HG03442 (cell line): Measurements from ENCODE around the gene TSPAN12.
"Not testable (repeated sequence)": the region's sequence is repeated elsewhere in the genome, so short reads cannot be mapped to it uniquely, and the experiment has no call there.

Experiments
- ATAC-seq: cut with Tn5 transposase; IDR thresholded peaks from one replicate; pipeline ENCODE4 v1.9.1; 2021; ENCODE audit warnings: mild to moderate bottlenecking, moderate library complexity; ENCODE audit not compliant: unreplicated experiment

TSPAN12 gene, protein sequence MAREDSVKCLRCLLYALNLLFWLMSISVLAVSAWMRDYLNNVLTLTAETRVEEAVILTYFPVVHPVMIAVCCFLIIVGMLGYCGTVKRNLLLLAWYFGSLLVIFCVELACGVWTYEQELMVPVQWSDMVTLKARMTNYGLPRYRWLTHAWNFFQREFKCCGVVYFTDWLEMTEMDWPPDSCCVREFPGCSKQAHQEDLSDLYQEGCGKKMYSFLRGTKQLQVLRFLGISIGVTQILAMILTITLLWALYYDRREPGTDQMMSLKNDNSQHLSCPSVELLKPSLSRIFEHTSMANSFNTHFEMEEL

DNA sequence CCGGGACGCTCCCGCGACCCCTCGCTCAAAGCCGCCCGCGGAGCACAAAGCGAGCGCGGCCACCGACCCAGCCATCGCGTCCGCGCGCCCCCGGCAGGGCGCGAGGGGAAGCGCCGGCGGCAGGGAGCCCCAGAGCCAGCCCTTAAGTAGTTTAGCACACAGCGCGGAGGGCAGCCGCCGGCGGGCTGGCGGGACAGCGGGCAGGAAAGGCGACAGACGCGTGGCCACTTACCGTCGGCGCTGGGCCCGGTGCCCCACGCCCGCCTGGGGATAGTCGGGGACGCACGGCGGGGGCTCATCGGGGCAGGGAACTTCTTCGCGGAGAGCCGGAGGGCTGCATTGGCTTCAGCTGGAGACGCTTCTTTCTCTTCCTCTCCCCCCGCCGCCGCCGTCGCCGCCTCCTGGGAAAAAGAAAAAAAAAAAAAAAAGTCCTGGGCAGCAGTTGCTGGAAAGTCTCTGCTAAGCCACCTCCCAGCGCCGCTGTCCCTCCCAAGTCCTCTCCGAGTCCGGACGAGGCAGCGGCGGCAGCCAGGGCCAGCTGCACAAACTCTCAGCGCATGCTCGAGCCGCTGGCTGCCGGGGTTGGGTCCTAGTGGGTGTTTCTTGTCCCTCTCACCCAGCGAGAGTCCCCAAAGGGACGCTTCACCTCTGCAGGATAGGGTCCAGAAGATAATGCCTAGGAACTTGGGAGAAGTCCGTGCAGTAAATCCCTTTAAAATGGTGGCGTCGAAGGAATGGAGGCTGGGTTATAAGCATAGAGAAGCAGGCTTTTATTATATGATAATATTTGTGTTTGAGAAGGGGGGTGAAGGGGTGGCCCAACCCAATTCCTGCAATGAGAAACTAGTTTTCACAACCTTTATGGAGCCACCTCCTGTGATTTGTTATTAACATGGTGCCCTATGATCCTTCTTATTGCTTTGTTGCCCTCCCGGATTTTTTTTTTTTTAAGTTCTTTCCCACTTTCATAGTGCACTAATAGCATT lies at the start of gene TSPAN12:
Gene TSPAN12, minus strand, starts transcription at position 557 of the 986 bp plus-strand sequence. CDS start 1,381 bp downstream, outside the sequence.
- peak; percentile 74 for ATAC-seq

DNA sequence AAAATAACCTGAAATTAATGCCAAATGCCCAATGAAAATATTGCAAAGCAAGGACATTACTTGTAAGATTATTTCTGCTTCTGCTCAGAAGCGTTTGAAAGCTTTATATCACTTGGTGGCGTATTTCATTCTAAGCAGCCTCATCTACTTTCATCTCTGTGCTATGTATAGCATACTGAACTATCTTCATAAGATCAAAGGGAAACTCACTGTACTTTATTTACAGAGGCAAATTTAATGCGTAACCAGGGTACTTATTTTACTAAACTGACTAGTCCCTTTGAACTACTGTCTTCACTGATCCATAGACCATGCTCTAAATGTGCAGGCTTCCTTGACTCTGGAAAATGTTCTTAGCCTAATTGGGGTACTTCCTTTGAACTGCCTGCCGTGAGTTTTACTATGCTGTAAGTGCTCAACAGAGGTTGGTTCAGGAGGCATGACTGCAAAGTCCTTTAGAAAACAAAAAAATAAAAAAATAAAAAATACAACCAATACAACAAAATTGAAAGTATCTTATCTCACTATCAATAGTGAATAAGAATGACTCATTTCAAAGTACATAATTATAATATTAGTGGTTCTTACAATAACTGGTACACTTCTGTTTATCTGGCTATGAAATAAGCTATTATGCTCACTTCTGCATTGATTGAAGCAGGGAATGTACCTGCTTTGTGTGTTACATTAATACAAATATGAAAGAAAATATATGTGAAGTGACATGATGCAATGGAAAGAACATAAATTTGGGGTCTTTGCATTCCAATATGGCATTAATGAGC lies 41.0 kb upstream of the TSPAN12 start:
- ATAC-seq: no peak

DNA sequence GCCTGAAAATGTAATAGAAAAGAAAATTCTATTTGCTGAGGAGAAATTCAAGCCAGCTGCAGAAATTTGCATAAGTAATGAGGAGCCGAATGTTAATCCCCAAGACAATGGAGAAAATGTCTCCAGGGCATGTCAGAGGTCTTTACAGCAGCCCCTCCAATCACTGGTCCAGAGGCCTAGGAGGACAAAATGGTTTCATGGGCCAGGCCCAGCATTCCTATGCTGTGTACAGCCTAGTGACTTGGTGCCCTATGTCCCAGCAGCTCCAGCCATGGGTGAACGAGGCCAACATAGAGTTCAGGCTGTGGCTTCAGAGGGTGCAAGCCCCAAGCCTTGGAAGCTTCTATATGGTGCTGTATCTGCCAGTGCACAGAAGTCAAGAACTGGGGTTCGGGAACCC lies 37.3 kb upstream of the TSPAN12 start:
- ATAC-seq: not testable (repeated sequence)

DNA sequence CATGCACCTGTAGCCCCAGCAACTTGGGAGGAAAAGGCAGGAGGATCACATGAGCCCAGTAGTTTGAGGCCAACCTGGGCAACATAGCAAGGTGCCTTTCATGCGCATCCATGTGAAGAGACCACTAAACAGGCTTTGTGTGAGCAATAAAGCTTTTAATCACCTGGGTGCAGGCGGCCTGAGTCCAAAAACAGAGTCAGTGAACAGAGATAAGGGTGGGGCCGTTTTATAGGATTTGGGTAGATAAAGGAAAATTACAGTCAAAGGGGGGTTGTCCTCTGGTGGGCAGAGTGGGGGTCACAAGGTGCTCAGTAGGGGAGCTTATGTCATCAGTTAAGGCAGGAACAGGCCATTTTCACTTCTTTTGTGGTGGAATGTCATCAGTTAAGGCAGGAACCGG lies 27.7 kb upstream of the TSPAN12 start:
- ATAC-seq: not testable (repeated sequence)

DNA sequence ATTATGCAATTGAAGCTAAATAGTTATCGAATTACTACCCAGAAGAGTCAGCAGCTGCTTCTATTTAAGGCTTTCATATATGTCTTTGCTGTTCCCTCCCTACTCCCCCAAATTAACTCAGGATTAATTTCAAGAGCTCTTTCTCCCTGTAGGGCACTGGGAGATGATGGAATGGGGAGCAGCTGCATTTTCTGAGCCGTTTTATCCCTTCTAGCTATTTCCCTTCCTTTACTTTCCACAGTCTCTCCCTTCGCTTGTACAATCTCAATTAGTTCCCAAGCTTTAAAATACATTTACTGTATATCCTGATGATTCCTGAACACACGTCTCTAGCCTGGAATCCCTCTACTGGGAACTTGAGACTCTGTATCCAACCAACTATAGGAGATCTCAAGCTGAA lies 19.8 kb upstream of the TSPAN12 start:
- ATAC-seq: no peak

DNA sequence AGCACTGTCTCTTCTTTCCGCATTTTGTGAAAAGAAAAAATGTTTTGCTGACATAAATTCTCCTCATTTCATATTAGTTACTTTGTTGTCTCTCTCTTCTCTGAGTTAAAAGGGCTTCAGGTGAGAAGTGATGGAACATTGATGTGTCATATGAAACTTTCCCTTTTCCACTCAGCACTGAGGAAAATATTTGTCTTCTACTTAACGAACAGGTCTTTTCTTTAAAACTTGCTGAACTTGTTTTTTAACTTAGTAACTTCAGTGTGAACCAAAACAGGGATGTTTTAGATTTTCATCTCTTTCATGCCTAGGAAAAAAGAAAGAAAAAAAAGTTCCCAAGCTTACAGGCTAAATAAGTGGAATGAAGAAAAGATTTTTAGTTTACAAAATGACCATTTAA lies 19.0 kb upstream of the TSPAN12 start:
- no peak for ATAC-seq

DNA sequence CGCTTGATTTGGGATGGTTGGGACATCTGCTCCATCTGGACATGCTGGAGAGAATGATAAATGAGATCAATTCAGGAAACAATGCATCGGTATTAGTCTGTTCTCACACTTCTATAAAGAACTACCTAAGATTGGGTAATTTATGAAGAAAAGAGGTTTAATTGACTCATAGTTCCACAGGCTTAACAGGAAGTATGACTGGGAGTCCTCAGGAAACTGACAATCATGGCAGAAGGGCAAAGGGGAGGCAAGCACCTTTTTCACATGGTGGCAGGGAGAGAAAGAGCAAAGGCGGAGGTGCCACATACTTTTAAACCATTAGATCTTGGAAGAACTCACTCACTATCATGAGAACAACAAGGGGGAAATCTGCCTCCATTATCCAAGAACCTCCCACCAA lies 16.8 kb upstream of the TSPAN12 start:
- ATAC-seq: no peak

DNA sequence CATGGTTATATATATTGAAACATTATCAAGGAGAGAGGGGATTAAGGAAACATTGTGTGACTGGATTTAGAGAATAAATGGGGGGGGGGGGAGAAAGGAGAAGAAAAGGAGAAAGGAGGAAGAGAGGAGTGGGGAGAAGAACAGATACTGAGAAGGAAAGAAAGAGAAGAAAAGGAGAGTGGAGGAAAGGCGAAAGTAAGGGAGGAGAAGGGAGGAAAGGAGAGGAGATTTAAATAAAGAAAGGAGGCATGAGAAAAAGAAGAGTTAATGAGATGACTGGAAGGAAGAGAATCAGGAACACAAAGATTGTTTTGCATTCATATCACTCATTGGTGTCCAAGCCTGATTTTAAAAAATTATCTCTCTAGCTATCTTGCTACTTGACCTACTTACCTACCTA lies 16.1 kb upstream of the TSPAN12 start:
- no peak for ATAC-seq

DNA sequence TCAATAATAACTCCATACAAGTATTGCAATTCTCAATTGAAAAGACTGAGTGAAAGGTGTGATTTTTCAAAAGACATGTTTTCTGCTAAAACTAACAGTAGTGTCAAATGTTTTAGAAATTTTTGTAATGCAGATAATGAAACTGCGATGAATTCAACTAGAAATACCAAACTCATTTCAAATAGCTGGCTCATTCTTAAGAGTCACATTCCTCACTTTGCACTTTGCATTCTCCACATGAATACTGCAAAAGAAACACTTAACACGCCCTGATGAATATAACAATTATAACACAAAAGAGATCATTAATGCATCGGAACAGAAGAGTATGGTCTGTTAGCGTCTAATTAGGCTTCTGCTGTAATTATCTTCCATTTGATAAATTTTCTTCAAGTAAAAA lies 15.5 kb upstream of the TSPAN12 start:
- no peak for ATAC-seq

DNA sequence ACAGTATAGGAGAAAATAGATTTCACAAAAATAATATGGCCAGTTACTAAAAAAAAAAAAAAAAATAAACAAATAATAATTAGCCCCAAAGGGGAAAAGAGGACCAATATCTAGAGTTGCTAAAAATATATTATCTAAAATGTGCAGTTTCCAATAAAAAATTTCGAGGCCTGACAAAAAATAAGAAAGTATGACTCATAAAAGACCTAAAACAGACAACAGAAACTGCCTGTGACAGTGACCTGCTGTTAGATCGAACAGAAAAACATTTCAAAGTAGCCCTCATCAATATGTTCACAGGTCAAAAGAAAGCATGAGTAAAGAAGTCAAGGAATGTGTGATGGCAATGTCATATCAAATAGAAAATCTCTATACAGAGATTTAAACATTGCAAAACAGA lies 11.8 kb upstream of the TSPAN12 start:
- peak; percentile 43 for ATAC-seq

DNA sequence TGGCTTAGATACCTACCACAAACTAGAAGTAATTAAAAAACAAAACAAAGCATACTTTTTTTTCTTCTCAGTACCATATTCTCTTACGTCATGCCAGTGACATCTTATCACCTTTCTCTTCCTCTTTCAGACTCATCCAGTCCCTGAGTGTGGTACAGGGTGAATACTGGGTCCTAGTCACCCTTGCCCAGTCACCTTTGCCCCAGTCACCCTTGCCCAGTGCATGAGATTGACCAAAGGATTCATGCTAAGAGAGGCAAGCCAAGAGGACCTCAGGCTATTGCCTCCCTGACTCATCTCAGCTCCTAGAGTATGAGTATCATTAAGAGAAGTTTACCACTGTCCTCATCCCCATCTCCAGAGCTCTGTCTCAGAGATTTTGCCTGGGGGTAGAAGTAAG lies 10.0 kb upstream of the TSPAN12 start:
- peak; percentile 60 for ATAC-seq

DNA sequence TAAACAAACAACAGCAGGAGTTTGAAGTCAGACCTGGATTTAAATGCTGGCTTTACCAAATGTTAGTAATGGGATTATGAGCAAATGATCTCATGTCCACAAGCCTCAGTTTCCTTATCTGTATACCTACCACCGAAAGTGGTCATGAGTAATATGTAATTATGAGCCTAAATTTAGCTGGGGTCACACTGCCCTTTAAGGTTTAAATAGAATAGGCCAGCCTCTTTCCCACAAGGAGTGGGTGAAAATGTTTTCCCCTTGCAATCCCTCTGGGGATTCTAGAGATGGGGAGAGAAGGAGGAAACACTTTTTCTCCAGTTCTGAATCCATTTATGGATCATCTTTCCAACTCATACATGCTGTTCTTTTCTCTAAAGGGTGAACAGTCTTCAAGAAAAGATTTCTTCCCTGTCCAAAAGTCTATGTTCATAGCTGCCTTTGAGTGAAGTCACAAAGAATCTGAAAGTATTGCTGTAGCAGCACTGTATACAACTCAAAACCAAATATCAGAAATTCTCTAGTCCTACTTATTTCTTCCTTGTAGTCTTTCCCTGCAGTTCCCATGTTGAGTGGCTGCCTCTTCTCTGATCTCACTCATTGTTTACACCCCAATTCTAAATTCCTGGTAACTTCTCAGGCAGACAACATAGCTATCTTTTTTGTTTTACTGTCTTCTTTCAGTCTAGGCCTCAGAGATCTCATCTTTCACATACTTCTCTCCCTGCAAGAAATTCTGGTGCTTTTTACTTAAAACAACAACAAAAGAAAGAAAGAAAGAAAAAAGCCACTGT lies 7.4 kb upstream of the TSPAN12 start:
- ATAC-seq: no peak

DNA sequence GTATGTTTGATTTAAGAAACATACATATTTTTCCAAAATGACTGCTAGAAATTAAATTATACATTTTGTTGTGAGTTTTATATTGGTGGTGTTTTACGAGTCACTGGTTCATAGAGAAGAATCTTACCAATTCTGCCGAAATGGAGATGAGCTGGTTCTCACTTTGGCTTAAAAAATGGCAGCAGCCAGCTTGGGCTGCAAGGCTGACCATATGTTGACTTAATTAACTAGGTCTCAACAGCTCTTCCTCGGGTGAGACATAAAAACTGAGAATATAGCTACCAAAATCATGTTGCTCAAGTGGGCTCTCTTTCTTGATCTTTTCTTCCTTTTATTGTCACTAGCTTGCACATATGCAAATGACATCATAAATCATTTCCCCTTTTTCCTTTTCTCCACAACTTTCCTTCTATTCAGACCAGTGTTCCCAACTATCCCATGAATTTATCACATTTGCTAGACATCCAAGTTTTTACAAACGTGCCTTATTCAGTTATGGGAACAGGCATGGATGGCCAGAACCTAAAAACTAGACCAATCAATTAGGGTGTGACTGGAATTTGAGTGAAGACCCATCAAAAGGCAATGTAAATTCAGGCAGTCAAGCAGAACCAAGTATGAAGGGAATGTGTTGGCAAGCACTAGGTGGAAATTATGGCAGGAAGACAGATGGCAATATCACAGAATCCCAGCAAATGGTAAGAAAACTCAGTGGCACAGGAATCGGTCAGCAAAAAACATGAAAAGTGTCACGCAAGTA lies 6.4 kb upstream of the TSPAN12 start:
- no peak for ATAC-seq

DNA sequence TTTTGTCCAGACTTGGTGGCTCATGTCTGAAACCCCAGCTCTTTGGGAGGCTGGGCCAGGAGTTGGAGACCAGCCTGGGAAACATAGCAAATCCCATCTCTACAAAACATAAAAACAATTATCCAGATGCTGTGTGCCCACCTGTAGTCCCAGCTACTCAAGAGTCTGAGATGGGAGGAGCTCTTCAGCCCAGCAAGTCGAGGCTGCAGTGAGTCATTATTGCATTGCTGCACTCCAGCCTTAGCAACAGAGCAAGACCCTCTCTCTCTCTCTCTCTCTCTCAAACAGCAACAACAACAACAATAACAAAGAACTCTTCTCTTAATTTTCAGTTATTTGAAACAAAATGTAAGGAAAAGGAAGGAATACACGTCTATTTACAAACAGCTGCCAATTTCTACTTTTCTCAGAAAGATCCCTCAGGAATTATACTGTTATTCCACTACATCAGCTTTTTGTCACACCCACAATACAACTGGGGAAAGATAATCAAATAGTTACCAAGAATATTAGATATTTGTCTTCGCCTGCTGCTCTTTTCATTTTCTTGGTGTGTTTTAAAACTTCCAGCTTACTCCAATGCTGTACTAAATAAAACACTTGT lies 5.1 kb upstream of the TSPAN12 start:
- ATAC-seq: no peak

DNA sequence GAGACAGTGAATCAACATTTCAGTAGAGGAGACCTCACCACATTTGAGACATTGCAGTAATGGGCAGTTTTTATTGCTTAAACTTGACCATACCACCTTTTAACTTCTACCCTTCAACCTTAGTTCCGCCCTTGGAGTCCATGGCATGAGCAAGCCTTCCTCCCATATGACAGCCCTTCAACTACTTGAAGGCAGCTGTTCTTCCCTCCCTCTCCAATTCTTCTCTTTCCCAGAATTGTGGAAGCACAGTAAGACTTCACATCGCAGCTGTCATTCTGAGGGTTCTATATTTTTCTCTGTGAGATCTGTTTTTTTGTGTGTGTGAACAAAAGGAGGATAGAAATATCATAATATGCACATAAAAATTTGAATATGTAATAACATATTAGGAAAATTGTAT lies 2.2 kb upstream of the TSPAN12 start:
- no peak for ATAC-seq

DNA sequence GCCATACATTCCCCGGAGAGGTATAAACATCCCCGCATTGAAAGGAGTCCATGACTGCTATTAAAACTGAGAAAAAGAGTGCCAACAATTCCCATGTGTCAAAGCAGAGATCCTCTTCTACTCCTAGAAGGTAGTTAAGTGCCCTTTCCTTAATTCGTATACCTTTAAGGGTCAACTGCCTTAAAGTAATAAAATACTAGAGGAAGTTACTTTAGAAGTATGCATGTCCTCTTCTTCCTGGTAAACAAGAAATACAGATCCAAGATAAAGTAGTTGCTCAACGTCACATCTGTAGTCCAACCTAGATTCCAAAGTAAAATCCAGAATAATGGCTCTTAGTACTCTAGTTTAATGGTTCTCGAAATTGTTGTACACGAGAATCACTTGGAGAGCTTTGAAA lies 1.5 kb upstream of the TSPAN12 start:
- ATAC-seq: no peak

DNA sequence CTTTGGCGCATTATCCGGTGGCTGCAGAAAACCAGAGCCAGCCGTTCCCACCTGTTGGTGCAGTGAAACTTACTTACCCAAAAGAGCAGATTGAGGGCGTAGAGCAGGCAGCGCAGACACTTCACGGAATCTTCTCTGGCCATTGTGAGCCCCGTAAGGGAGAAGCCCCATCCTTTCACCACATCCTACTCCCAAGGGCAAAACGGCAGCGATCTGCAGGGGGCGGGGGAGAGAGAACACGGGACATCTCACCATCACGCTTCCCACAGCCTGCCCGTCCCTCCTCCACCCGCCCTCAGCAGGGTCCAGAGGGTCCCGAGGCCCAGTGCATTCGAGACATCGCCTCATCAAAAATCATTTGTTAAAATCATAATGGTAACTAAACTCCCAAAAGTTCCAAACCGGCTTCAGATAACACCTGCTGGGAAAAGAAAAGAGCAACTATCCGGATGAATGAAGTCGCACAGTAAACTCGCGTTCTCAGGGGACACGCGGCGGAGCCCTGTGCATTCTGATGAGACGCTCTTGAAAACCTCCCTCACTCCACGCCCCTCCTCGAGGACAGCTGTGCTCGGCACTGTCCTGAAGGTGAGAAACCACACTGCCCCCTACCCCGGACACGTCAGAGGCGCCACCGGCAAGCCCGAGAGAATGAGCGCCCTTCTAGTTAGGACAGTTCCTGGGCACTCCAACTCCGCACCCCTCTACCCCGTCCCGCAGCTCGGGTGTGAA lies 1.2 kb downstream of the TSPAN12 start:
- peak; percentile 70 for ATAC-seq

DNA sequence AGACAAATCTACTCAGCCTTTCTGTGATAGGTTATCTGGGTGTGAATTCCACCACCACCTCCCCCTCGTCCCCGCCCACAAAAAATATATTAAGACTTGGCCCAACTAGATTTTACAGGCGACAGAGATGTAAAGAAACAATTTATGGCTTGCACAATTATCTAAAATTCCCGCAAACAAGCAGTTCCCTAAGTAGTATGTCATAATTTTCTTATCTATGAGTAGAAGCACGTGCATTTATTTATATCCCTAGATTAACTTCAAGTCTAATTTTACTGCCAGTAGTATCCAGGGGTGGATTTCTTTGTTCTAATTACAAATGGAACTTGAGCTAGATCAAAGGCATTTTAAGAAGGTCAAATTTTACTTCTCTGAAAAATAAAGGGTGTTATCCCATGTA lies 1.7 kb downstream of the TSPAN12 start:
- no peak for ATAC-seq

DNA sequence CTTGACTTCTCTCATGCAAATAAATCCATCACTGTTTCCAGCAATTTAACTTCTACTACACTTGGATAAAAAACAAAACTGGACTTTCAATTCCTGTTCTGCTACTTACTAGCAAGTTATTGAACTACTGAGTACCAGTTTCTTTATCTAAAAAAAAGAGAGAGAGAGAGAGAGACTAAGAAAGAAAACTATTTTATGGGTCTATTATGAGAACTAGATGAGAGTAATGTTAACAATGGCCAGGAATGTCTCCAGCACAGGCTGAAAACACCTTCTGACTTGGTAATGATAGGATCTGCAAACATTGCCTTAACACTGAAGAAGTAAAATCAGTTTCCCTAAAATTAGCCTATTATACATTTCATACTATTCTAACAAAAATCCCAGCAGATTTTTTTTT lies 5.2 kb downstream of the TSPAN12 start:
- no peak for ATAC-seq
